Liver (tissue), 9 donors: Measurements from ENCODE around the gene ZNF740. TPM values are rescaled to one million over a fixed set of nuclear protein-coding genes. Genes with fewer than 3 reads are reported as not detected.

Source experiments
- DNase-seq: peaks from one replicate; pipeline ENCODE4 v3.0.0-alpha.2; 2017; ENCODE audit warnings: low spot score
- H3K27ac ChIP-seq, 2 donors: one replicate each; pipeline ENCODE4 v1.7.0; 2013; ENCODE audit warnings: inconsistent platforms in 2 of 2, low read length in 2 of 2, control low read depth in 1 of 2, low read depth in 1 of 2, mild to moderate bottlenecking in 1 of 2
- H3K27me3 ChIP-seq, 4 donors: one replicate each; pipeline versions ENCODE4 v1.6.1 to v1.7.0; 2013; ENCODE audit warnings: low read length in 3 of 4, inconsistent platforms in 1 of 4, mild to moderate bottlenecking in 1 of 4, moderate library complexity in 1 of 4; ENCODE audit not compliant: control insufficient read depth in 4 of 4, insufficient read depth in 4 of 4
- H3K36me3 ChIP-seq, 4 donors: one replicate each; pipeline versions ENCODE4 v1.6.1 to v1.7.0; 2013; ENCODE audit warnings: low read length in 3 of 4, mild to moderate bottlenecking in 3 of 4, low read depth in 1 of 4, moderate library complexity in 1 of 4; ENCODE audit not compliant: control insufficient read depth in 4 of 4, insufficient read depth in 3 of 4
- H3K4me1 ChIP-seq, 4 donors: one replicate each; pipeline versions ENCODE4 v1.6.1 to v1.7.0; 2013; ENCODE audit warnings: low read length in 3 of 4, mild to moderate bottlenecking in 3 of 4, moderate library complexity in 1 of 4; ENCODE audit not compliant: control insufficient read depth in 4 of 4, insufficient read depth in 4 of 4
- H3K4me3 ChIP-seq, 3 donors: one replicate each; pipeline versions ENCODE4 v1.6.1 to v1.7.0; 2013; ENCODE audit warnings: low read length in 3 of 3, control low read depth in 1 of 3, low read depth in 1 of 3, mild to moderate bottlenecking in 1 of 3
- H3K9ac ChIP-seq, 2 donors: one replicate each; pipeline ENCODE4 v1.7.0; 2013; ENCODE audit warnings: low read length in 2 of 2, mild to moderate bottlenecking in 2 of 2, moderate library complexity in 2 of 2, control low read depth in 1 of 2, low read depth in 1 of 2
- H3K9me3 ChIP-seq, 4 donors: one replicate each; pipeline versions ENCODE4 v1.6.1 to v1.7.0; 2013; ENCODE audit warnings: low read length in 3 of 4; ENCODE audit not compliant: control insufficient read depth in 4 of 4
- EGR1 ChIP-seq, 2 donors: IDR thresholded peaks; 2 replicates each; pipeline ENCODE4 v1.6.1; 2016 to 2018; ENCODE audit warnings: antibody characterized with exemption in 2 of 2, low read depth in 2 of 2
- GABPA ChIP-seq, 2 donors: IDR thresholded peaks in 1 of 2; conservative IDR thresholded peaks in 1 of 2; 2 replicates each; pipeline ENCODE4 v1.6.1; 2016; ENCODE audit warnings: antibody characterized with exemption in 2 of 2, mild to moderate bottlenecking in 1 of 2, moderate library complexity in 1 of 2
- JUND ChIP-seq, 2 donors: IDR thresholded peaks; 2 replicates each; pipeline ENCODE4 v1.6.1; 2016; ENCODE audit warnings: antibody characterized with exemption in 2 of 2
- NR2F2 ChIP-seq: IDR thresholded peaks from 2 replicates; pipeline ENCODE4 v1.6.1; 2016; ENCODE audit warnings: antibody characterized with exemption
- RAD21 ChIP-seq, 2 donors: IDR thresholded peaks; 2 replicates each; pipeline ENCODE4 v1.6.1; 2016; ENCODE audit warnings: antibody characterized with exemption in 2 of 2, mild to moderate bottlenecking in 2 of 2
- RXRA ChIP-seq, 2 donors: IDR thresholded peaks; 2 replicates each; pipeline ENCODE4 v1.6.1; 2017 to 2018; ENCODE audit warnings: antibody characterized with exemption in 2 of 2, mild to moderate bottlenecking in 1 of 2
- SP1 ChIP-seq: IDR thresholded peaks from 2 replicates; pipeline ENCODE4 v1.6.1; 2018; ENCODE audit warnings: antibody characterized with exemption, mild to moderate bottlenecking
- YY1 ChIP-seq: IDR thresholded peaks from 2 replicates; pipeline ENCODE4 v1.6.1; 2016; ENCODE audit warnings: antibody characterized with exemption, mild to moderate bottlenecking
- ZBTB33 ChIP-seq: IDR thresholded peaks from 2 replicates; pipeline ENCODE4 v1.6.1; 2016; ENCODE audit warnings: antibody characterized with exemption
- WGBS: extraction: QIAGEN DNeasy Blood & Tissue Kit; methylation state at CpG from one replicate; pipeline ENCODE4 v1.1.7; 2013; 5-methylcytosine and 5-hydroxymethylcytosine counted together
- polyA plus RNA-seq, 2 donors: library from polyadenylated mRNA; stranded (reverse) in 1 of 2; unstranded in 1 of 2; fragments of 200-250 nt in 1 of 2; fragments of >200 nt in 1 of 2; fragmentation: Nextera tagmentation in 1 of 2; extraction: Ambion mirVana in 1 of 2; gene quantifications; one replicate each; pipeline versions ENCODE4 v1.2.1 to v1.2.3, GENCODE V29; 2013 to 2015
- total RNA-seq, 2 donors: library from RNA; depleted of rRNA; stranded (reverse); fragments of >200 nt; gene quantifications; one replicate each; pipeline ENCODE4 v1.2.3, GENCODE V29; 2014
- TF ChIP-seq, protein P1 (sequence below): IDR thresholded peaks from 2 replicates; pipeline ENCODE4 v1.6.1; 2016; ENCODE audit warnings: antibody characterized with exemption, mild to moderate bottlenecking
- TF ChIP-seq, protein P2 (sequence below): fragments of 150-350 bp; IDR thresholded peaks from 2 replicates; pipeline ENCODE4 v1.5.1; 2017; ENCODE audit warnings: improper control_type of control experiment, low read depth, low read length; ENCODE audit not compliant: missing input control
- donor health status: healthy.
- donor health status: healthy.
- donor health status: healthy.
- donor health status: healthy.
- donor health status: healthy.

Gene ZNF740
- total and polyA plus RNA-seq, 4 donors: 1.4 to 14.4 (median 6.3) TPM

GRCh38 chr12:53219956-53220693 lies 39.6 kb downstream of the ZNF740 start:
- WGBS: 6% methylated on average over 52 of the region's 53 CpGs
- no peaks in the 10 kb centered on the region for H3K36me3 ChIP-seq
- H3K4me1 ChIP-seq: peaks cover 0 to 26% (median 10%) of the 10 kb centered on the region in 4 donors
- no peaks in the 10 kb centered on the region for H3K9me3 ChIP-seq
- peak overlapping the region; percentile 57 to 82 (median 72) for H3K4me3 ChIP-seq
- TF ChIP-seq, protein P1, sequence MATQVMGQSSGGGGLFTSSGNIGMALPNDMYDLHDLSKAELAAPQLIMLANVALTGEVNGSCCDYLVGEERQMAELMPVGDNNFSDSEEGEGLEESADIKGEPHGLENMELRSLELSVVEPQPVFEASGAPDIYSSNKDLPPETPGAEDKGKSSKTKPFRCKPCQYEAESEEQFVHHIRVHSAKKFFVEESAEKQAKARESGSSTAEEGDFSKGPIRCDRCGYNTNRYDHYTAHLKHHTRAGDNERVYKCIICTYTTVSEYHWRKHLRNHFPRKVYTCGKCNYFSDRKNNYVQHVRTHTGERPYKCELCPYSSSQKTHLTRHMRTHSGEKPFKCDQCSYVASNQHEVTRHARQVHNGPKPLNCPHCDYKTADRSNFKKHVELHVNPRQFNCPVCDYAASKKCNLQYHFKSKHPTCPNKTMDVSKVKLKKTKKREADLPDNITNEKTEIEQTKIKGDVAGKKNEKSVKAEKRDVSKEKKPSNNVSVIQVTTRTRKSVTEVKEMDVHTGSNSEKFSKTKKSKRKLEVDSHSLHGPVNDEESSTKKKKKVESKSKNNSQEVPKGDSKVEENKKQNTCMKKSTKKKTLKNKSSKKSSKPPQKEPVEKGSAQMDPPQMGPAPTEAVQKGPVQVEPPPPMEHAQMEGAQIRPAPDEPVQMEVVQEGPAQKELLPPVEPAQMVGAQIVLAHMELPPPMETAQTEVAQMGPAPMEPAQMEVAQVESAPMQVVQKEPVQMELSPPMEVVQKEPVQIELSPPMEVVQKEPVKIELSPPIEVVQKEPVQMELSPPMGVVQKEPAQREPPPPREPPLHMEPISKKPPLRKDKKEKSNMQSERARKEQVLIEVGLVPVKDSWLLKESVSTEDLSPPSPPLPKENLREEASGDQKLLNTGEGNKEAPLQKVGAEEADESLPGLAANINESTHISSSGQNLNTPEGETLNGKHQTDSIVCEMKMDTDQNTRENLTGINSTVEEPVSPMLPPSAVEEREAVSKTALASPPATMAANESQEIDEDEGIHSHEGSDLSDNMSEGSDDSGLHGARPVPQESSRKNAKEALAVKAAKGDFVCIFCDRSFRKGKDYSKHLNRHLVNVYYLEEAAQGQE: no peak
- TF ChIP-seq SP1: no peak
- no peak for TF ChIP-seq JUND (IDR thresholded peaks at IDR 0.05)
- no peak for TF ChIP-seq GABPA (IDR thresholded peaks at IDR 0.05 in 1 of 2, conservative IDR thresholded peaks at IDR 0.05 in 1 of 2)
- no peak for TF ChIP-seq RXRA (IDR thresholded peaks at IDR 0.05)
- no peak for TF ChIP-seq EGR1 (IDR thresholded peaks at IDR 0.05; ENCODE audit: low read depth in 2 of 2)
- no peak for TF ChIP-seq NR2F2
- TF ChIP-seq, protein P2, sequence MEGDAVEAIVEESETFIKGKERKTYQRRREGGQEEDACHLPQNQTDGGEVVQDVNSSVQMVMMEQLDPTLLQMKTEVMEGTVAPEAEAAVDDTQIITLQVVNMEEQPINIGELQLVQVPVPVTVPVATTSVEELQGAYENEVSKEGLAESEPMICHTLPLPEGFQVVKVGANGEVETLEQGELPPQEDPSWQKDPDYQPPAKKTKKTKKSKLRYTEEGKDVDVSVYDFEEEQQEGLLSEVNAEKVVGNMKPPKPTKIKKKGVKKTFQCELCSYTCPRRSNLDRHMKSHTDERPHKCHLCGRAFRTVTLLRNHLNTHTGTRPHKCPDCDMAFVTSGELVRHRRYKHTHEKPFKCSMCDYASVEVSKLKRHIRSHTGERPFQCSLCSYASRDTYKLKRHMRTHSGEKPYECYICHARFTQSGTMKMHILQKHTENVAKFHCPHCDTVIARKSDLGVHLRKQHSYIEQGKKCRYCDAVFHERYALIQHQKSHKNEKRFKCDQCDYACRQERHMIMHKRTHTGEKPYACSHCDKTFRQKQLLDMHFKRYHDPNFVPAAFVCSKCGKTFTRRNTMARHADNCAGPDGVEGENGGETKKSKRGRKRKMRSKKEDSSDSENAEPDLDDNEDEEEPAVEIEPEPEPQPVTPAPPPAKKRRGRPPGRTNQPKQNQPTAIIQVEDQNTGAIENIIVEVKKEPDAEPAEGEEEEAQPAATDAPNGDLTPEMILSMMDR: no peak
- no peak for TF ChIP-seq RAD21 (IDR thresholded peaks at IDR 0.05)
- no peak for TF ChIP-seq YY1
- peak overlapping the region; percentile 97 to 98 for H3K27ac ChIP-seq
- H3K9ac ChIP-seq: no peak overlapping the region
- no peaks in the 10 kb centered on the region for H3K27me3 ChIP-seq
- DNase-seq: no peak

- H3K9me3 ChIP-seq: no peaks in the 10 kb centered on the region
- H3K4me1 ChIP-seq: peaks cover 0 to 22% (median 10%) of the 10 kb centered on the region in 4 donors
- H3K9ac ChIP-seq: no peak overlapping the region
- peak overlapping the region; percentile 57 to 82 (median 72) for H3K4me3 ChIP-seq
- under 1% methylated on average over 42 of the region's 42 CpGs for WGBS
- no peaks in the 10 kb centered on the region for H3K27me3 ChIP-seq
- TF ChIP-seq JUND (IDR thresholded peaks at IDR 0.05) (no peak), SP1 (peak; percentile 39), ZBTB33 (no peak), RAD21 (IDR thresholded peaks at IDR 0.05) (peak in 1 of 2 donors; percentile 14), RXRA (IDR thresholded peaks at IDR 0.05) (peak; percentile 65 to 74)
- peak overlapping the region; percentile 97 to 98 for H3K27ac ChIP-seq
- DNase-seq: peak; percentile 71
- H3K36me3 ChIP-seq: no peaks in the 10 kb centered on the region
Observed at GRCh38 chr12:53220694-53221202, 40.2 kb downstream of the ZNF740 start.
